ENCODE data around the gene CA6.
A peak's percentile ranks its signal among the peaks of the same experiment; 100 is the strongest.

CA6 gene

GRCh38 chr1:8939000-8939265 lies 6.7 kb upstream of the CA6 start:
- no peaks in the 10 kb centered on the region for H3K36me3 ChIP-seq
- peak overlapping the region in 3 of 11 experiments; percentile 30 to 54 (median 36); a peak in 3 of 22 replicates for H3K27ac ChIP-seq
- H3K27me3 ChIP-seq, result no peaks in the 10 kb centered on the region
- peak overlapping the region in 7 of 11 experiments; percentile 66 to 82 (median 69); a peak in 10 of 22 replicates for H3K4me2 ChIP-seq
- H3K4me3 ChIP-seq, result no peak overlapping the region
- H3K9ac ChIP-seq, result no peak overlapping the region
- peaks cover 0 to 12% (median 8%) of the 10 kb centered on the region in 11 experiments; a peak in 11 of 22 replicates for H3K9me3 ChIP-seq (replicated peaks in 1 of 11)
- H3K4me1 ChIP-seq, result peaks cover 29 to 58% (median 38%) of the 10 kb centered on the region in 10 experiments
- no peaks in the 10 kb centered on the region for H4K20me1 ChIP-seq
- TF ChIP-seq Cebpa-rat (IDR thresholded peaks at IDR 0.05), result no peak

- Histone ChIP-seq H4K20me1 (no peaks in the 10 kb centered on the region), H3K36me3 (no peaks in the 10 kb centered on the region), H3K27ac (peak overlapping the region in 3 of 11 experiments; percentile 15 to 54 (median 28); a peak in 2 of 22 replicates), H3K4me2 (peak overlapping the region in 5 of 11 experiments; percentile 5 to 82 (median 69); a peak in 8 of 22 replicates), H3K27me3 (no peaks in the 10 kb centered on the region), H3K9ac (no peak overlapping the region), H3K4me1 (peaks cover 30 to 64% (median 44%) of the 10 kb centered on the region in 10 experiments), H3K9me3 (replicated peaks in 1 of 11) (peaks cover 0 to 11% (median 8%) of the 10 kb centered on the region in 11 experiments; a peak in 10 of 22 replicates), H3K4me3 (no peak overlapping the region)
- 0 out of 22 replicates have a peak, but pooled peaks of 1 of the 11 experiments have one; percentile 23 for TF ChIP-seq Cebpa-rat (IDR thresholded peaks at IDR 0.05)
These were observed 6.2 kb upstream of the CA6 start for GRCh38 chr1:8939362-8939995.

GRCh38 chr1:8941906-8942305 lies 3.8 kb upstream of the CA6 start:
- no peak overlapping the region for H3K4me3 ChIP-seq
- no peak for TF ChIP-seq Cebpa-rat (IDR thresholded peaks at IDR 0.05)
- H3K36me3 ChIP-seq, result no peaks in the 10 kb centered on the region
- H3K9ac ChIP-seq, result no peak overlapping the region
- H4K20me1 ChIP-seq, result no peaks in the 10 kb centered on the region
- peaks cover 32 to 73% (median 59%) of the 10 kb centered on the region in 10 experiments for H3K4me1 ChIP-seq
- peak overlapping the region; percentile 2 to 91 (median 74); a peak in 14 of 22 replicates for H3K4me2 ChIP-seq
- H3K27ac ChIP-seq, result no peak overlapping the region
- H3K9me3 ChIP-seq (replicated peaks in 1 of 11), result peaks cover 0 to 11% (median 8%) of the 10 kb centered on the region in 11 experiments; a peak in 10 of 22 replicates
- H3K27me3 ChIP-seq, result no peaks in the 10 kb centered on the region

GRCh38 chr1:8943498-8944405 lies 1.9 kb upstream of the CA6 start:
- H3K9me3 ChIP-seq (replicated peaks in 1 of 11), result peaks cover 0 to 11% (median 8%) of the 10 kb centered on the region in 11 experiments; a peak in 10 of 22 replicates
- peak overlapping the region; percentile 70 to 91 (median 75) for H3K4me2 ChIP-seq
- no peak overlapping the region; a peak in 1 of 20 replicates for H3K4me3 ChIP-seq
- H3K27me3 ChIP-seq, result no peaks in the 10 kb centered on the region
- H4K20me1 ChIP-seq, result no peaks in the 10 kb centered on the region
- H3K9ac ChIP-seq, result peak overlapping the region in 6 of 11 experiments; percentile 15 to 54 (median 40); a peak in 8 of 22 replicates
- H3K36me3 ChIP-seq, result no peaks in the 10 kb centered on the region
- peaks cover 42 to 74% (median 64%) of the 10 kb centered on the region in 10 experiments for H3K4me1 ChIP-seq
- peak overlapping the region in 7 of 11 experiments; percentile 13 to 50 (median 36); a peak in 12 of 22 replicates for H3K27ac ChIP-seq
- TF ChIP-seq Cebpa-rat (IDR thresholded peaks at IDR 0.05), result no peak

GRCh38 chr1:8947127-8947691 lies 1.5 kb downstream of the CA6 start:
- Histone ChIP-seq H3K27me3 (no peaks in the 10 kb centered on the region), H3K9ac (0 out of 22 replicates have a peak overlapping the region, but pooled peaks of 2 of the 11 experiments have one; percentile 9 to 28), H3K4me3 (no peak overlapping the region), H3K36me3 (no peaks in the 10 kb centered on the region), H3K4me1 (peaks cover 45 to 68% (median 60%) of the 10 kb centered on the region in 10 experiments), H3K9me3 (replicated peaks in 1 of 11) (no peaks in the 10 kb centered on the region), H3K4me2 (peak overlapping the region; percentile 53 to 82 (median 72)), H4K20me1 (no peaks in the 10 kb centered on the region), H3K27ac (peak overlapping the region in 9 of 11 experiments; percentile 21 to 60 (median 46); a peak in 16 of 22 replicates)
- no peak for TF ChIP-seq Cebpa-rat (IDR thresholded peaks at IDR 0.05)

GRCh38 chr1:8950309-8950708 lies 4.6 kb downstream of the CA6 start:
- Histone ChIP-seq H3K4me1 (peaks cover 26 to 40% (median 33%) of the 10 kb centered on the region in 10 experiments), H3K27me3 (no peaks in the 10 kb centered on the region), H3K9me3 (replicated peaks in 1 of 11) (no peaks in the 10 kb centered on the region), H3K27ac (no peak overlapping the region), H3K9ac (no peak overlapping the region), H3K36me3 (no peaks in the 10 kb centered on the region), H3K4me2 (no peak overlapping the region), H3K4me3 (no peak overlapping the region), H4K20me1 (no peaks in the 10 kb centered on the region)
- no peak for TF ChIP-seq Cebpa-rat (IDR thresholded peaks at IDR 0.05)

GRCh38 chr1:8951231-8951630 lies 5.6 kb downstream of the CA6 start:
- Histone ChIP-seq H3K36me3 (no peaks in the 10 kb centered on the region), H3K4me2 (no peak overlapping the region), H3K9me3 (replicated peaks in 1 of 11) (no peaks in the 10 kb centered on the region), H4K20me1 (no peaks in the 10 kb centered on the region), H3K27ac (no peak overlapping the region), H3K4me3 (no peak overlapping the region), H3K27me3 (no peaks in the 10 kb centered on the region), H3K4me1 (peaks cover 26 to 34% (median 32%) of the 10 kb centered on the region in 10 experiments), H3K9ac (no peak overlapping the region)
- no peak for TF ChIP-seq Cebpa-rat (IDR thresholded peaks at IDR 0.05)

- Histone ChIP-seq H3K4me2 (no peak overlapping the region), H3K27ac (no peak overlapping the region), H3K9ac (no peak overlapping the region), H3K4me1 (no peaks in the 10 kb centered on the region), H3K27me3 (no peaks in the 10 kb centered on the region), H3K9me3 (replicated peaks in 1 of 11) (peaks cover 5 to 11% (median 9%) of the 10 kb centered on the region in 11 experiments; a peak in 15 of 22 replicates), H3K36me3 (no peaks in the 10 kb centered on the region), H4K20me1 (no peaks in the 10 kb centered on the region), H3K4me3 (no peak overlapping the region)
- TF ChIP-seq Cebpa-rat (IDR thresholded peaks at IDR 0.05), result no peak
These were observed 9.7 kb downstream of the CA6 start for GRCh38 chr1:8955406-8955805.

Data from BLaER1 treated with 17β-estradiol and CSF1 and Interleukin-3, amounts not matched to agents 10 nM and 100 nM (cell line).